GM21447 (cell line): Measurements from ENCODE around the gene COL5A1.

ENCODE experiments used
- ATAC-seq: cut with Tn5 transposase; IDR thresholded peaks from one replicate; pipeline ENCODE4 v1.9.1; 2021; ENCODE audit not compliant: unreplicated experiment

The COL5A1 gene

GRCh38 chr9:134886413-134886913, 244.9 kb downstream of the COL5A1 start:
- no peak for ATAC-seq

DNA sequence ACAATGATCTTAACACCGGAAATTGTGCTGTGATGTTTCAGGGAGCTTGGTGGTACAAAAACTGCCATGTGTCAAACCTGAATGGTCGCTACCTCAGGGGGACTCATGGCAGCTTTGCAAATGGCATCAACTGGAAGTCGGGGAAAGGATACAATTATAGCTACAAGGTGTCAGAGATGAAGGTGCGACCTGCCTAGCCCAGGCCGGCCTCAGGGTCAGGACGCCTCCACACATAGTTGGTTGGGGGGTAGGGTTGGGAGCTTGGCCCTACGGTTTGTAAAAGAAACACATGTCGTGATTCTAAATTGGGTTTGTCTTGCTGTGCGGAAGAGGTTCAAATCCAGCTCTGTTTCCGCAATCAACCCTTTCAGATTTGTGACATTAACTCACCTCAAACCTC, 245.6 kb downstream of the COL5A1 start:
- ATAC-seq = no peak

DNA sequence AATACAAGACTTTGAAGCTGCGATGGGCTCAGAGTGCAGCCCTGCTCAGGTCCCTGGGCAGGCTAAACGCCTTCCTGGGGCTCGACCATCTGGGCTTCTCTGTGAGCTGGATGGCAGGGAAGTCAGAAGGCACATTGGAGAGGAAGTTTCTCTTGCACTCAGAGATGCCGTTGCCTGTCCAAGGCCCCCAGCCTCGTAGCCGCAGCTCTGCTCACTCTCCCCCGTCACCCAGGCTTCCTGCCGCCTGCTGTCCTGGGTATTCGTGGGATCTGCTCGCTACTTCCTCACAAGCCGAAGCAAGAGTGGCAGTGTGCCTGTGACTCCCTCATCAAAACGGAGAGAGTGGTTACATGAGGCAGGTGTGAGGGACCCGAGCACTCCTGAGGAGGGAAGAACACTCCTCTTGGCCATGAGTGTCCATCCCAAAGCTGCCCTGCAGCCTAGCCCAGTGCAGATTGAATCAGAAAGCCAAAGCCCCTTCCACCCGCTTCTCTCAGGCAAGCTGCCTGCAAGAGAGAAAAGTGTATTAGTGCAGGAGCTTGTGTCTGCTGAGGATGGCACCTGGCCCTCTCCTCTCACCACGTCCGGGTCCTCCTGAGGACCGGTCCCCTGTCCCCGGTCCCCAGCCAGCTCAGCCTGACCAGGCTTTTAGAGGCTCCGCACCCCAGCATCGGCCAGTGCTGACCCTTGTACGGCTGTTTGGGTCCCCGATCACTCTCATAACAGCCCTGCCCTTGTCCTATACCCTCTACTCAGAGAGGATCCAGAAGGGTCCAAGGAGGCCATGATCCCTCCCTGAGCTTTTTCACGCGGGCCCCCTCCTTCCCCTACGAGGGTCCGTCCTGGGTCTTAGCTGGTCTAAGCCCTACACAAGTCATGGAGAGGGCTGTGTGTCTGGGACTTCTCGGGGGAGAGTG, 246.3 kb downstream of the COL5A1 start:
- no peak for ATAC-seq

GRCh38 chr9:134888603-134889190, 247.1 kb downstream of the COL5A1 start:
- ATAC-seq = no peak

- no peak for ATAC-seq
These were observed 248.0 kb downstream of the COL5A1 start for GRCh38 chr9:134889386-134890154.

DNA sequence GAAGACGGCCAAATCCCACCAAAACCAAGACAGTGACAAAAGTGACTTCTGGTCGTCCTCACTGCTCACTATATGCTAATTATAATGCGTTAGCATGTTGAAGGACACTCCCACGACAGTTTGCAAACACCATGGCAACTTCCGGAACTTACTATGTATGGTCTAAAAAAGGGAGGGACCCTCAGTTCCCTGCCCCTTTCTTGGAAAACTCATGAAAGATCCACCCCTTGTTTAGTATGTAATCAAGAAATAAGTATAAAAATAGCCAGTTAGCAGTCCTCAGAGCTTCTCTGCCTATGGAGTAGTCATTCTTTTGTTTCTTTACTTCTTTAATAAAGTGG, 248.5 kb downstream of the COL5A1 start:
- ATAC-seq = no peak

DNA sequence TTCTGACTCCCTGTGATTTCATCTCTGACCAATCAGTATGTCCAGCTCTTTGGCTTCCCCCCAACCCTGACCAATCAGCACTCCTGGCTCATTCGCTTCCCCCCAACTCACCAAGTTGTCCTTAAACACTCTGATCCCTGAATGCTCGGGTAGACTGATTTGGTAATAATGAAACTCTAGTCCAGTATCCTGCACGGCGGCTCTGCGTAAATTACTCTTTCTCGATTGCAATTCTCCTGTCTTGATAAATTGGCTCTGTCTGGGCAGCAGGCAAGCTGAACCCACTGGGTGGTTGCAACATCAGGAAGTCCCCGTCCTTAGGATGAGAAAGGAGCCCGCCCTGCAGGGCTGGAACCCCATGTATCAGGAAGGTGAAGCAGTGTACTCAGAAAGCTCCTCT, 249.4 kb downstream of the COL5A1 start:
- no peak for ATAC-seq

- ATAC-seq = no peak
These were observed 250.1 kb downstream of the COL5A1 start for GRCh38 chr9:134891713-134892112.

- ATAC-seq = no peak
These were observed 250.6 kb downstream of the COL5A1 start for GRCh38 chr9:134892221-134892620.

DNA sequence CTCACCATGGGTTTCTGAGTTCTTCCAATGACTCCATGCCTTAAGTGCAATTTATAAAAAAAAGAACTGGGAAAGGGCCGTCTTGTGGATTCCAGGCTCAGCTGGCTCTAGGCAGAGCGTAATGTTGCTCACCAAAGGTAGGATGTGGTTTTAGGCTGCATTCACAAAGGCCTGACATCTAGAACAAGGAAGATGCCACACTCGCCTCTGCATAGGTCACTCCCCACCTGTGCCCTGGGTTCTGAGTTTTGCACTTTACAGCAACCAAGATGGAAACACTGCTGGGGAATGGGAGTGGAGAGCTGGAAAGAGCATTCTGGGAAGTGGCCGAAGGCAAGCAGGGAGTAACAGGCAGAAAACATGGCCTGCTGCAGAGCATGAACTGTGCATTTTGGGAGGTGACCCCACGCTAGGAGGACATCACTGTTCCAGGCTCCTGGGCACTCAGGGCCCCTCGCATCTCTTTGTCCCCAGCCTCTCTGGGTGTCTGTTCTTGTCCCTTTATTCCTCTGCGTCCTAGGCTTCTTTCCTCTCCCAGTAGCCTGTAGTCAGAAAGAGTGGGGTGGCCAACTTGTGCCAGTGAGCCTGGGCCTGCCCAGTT, 251.3 kb downstream of the COL5A1 start:
- no peak for ATAC-seq
